ENCODE results near the gene TUBB4B. TPM values are rescaled to one million over a fixed set of nuclear protein-coding genes. Genes with fewer than 3 reads are reported as not detected.

Gene TUBB4B
- total RNA-seq, 1 experiment from 2014 or later = 424 TPM

- Histone ChIP-seq H3K4me3 (ENCODE audit: low read length) (peak overlapping the region; percentile 93), H3K9me2 (replicated peaks; ENCODE audit: low read length) (no peaks in the 10 kb centered on the region), H3K27me3 (ENCODE audit: low read length) (no peaks in the 10 kb centered on the region), H3K4me1 (ENCODE audit: insufficient read depth, low read length) (peaks cover 15% of the 10 kb centered on the region; the same call in 1 of the 2 replicates), H3F3A (ENCODE audit: low read length, unreplicated experiment) (no peaks in the 10 kb centered on the region), H2AFZ (ENCODE audit: low read length) (peak overlapping the region; percentile 74), H3K4me2 (ENCODE audit: low read length) (peak overlapping the region; percentile 94), H3K79me2 (ENCODE audit: low read length) (peaks cover 18% of the 10 kb centered on the region), H3K36me3 (ENCODE audit: low read depth, low read length) (no peaks in the 10 kb centered on the region; the same call in 1 of the 2 replicates), H3K9me3 (ENCODE audit: low read length) (no peaks in the 10 kb centered on the region), H3K27ac (ENCODE audit: low read length) (no peak overlapping the region), H3K9ac (ENCODE audit: low read length) (peak overlapping the region; percentile 91), H4K20me1 (ENCODE audit: low read length) (no peaks in the 10 kb centered on the region)
- ChIA-PET CTCF (no interaction called here), POLR2A (ENCODE audit: unreplicated experiment) (no interaction called here)
- ATAC-seq (peak; percentile 55), DNase-seq (peak; percentile 6)
- intact Hi-C loops (cut with micrococcal nuclease) = no loop called here
- BruUV-seq (replicated peaks) = no TSS peak
- TF ChIP-seq EZH2phosphoT487 (IDR thresholded peaks at IDR 0.05; ENCODE audit: borderline replicate concordance, low read length) (no peak), EZH2 (IDR thresholded peaks at IDR 0.05; ENCODE audit: low read length, unreplicated experiment) (no peak)
- TF ChIP-seq, protein P1, sequence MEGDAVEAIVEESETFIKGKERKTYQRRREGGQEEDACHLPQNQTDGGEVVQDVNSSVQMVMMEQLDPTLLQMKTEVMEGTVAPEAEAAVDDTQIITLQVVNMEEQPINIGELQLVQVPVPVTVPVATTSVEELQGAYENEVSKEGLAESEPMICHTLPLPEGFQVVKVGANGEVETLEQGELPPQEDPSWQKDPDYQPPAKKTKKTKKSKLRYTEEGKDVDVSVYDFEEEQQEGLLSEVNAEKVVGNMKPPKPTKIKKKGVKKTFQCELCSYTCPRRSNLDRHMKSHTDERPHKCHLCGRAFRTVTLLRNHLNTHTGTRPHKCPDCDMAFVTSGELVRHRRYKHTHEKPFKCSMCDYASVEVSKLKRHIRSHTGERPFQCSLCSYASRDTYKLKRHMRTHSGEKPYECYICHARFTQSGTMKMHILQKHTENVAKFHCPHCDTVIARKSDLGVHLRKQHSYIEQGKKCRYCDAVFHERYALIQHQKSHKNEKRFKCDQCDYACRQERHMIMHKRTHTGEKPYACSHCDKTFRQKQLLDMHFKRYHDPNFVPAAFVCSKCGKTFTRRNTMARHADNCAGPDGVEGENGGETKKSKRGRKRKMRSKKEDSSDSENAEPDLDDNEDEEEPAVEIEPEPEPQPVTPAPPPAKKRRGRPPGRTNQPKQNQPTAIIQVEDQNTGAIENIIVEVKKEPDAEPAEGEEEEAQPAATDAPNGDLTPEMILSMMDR (conservative IDR thresholded peaks at IDR 0.05; ENCODE audit: low read depth, low read length) = no peak
Measured at GRCh38 chr9:137255448-137256114, 14.5 kb downstream of the TUBB4B start.

GRCh38 chr9:137256362-137256761 lies 15.3 kb downstream of the TUBB4B start:
- Histone ChIP-seq H3K36me3 (ENCODE audit: low read depth, low read length) (no peaks in the 10 kb centered on the region; the same call in 1 of the 2 replicates), H3K4me1 (ENCODE audit: insufficient read depth, low read length) (peaks cover 15% of the 10 kb centered on the region; the same call in 1 of the 2 replicates), H2AFZ (ENCODE audit: low read length) (no peak overlapping the region), H4K20me1 (ENCODE audit: low read length) (no peaks in the 10 kb centered on the region), H3K27ac (ENCODE audit: low read length) (no peak overlapping the region), H3K9me2 (replicated peaks; ENCODE audit: low read length) (no peaks in the 10 kb centered on the region), H3K4me3 (ENCODE audit: low read length) (peak overlapping the region; percentile 93), H3K9ac (ENCODE audit: low read length) (peak overlapping the region; percentile 91; the same call in 1 of the 2 replicates), H3K4me2 (ENCODE audit: low read length) (peak overlapping the region; percentile 94), H3K9me3 (ENCODE audit: low read length) (no peaks in the 10 kb centered on the region), H3K79me2 (ENCODE audit: low read length) (peaks cover 18% of the 10 kb centered on the region), H3K27me3 (ENCODE audit: low read length) (no peaks in the 10 kb centered on the region), H3F3A (ENCODE audit: low read length, unreplicated experiment) (no peaks in the 10 kb centered on the region)
- BruUV-seq (replicated peaks) = no TSS peak
- POLR2A ChIA-PET (ENCODE audit: unreplicated experiment) = no interaction called here
- DNase-seq = no peak
- no peak for ATAC-seq
- no peak for TF ChIP-seq EZH2phosphoT487 (IDR thresholded peaks at IDR 0.05; ENCODE audit: borderline replicate concordance, low read length)
- TF ChIP-seq, protein P1 (conservative IDR thresholded peaks at IDR 0.05; ENCODE audit: low read depth, low read length) = no peak
- no peak for TF ChIP-seq EZH2 (IDR thresholded peaks at IDR 0.05; ENCODE audit: low read length, unreplicated experiment)
- CTCF ChIA-PET = no interaction called here
- intact Hi-C loops (cut with micrococcal nuclease) = no loop called here

GRCh38 chr9:137256856-137257255 lies 15.8 kb downstream of the TUBB4B start:
- peak overlapping the region; percentile 93 for H3K4me3 ChIP-seq (ENCODE audit: low read length)
- no peaks in the 10 kb centered on the region; the same call in 1 of the 2 replicates for H3K36me3 ChIP-seq (ENCODE audit: low read depth, low read length)
- BruUV-seq (replicated peaks) = no TSS peak
- no peak overlapping the region for H3K9ac ChIP-seq (ENCODE audit: low read length)
- H3K9me2 ChIP-seq (replicated peaks; ENCODE audit: low read length) = no peaks in the 10 kb centered on the region
- ChIA-PET CTCF (no interaction called here), POLR2A (ENCODE audit: unreplicated experiment) (no interaction called here)
- no peaks in the 10 kb centered on the region for H3K27me3 ChIP-seq (ENCODE audit: low read length)
- H2AFZ ChIP-seq (ENCODE audit: low read length) = no peak overlapping the region
- TF ChIP-seq EZH2phosphoT487 (IDR thresholded peaks at IDR 0.05; ENCODE audit: borderline replicate concordance, low read length) (no peak), EZH2 (IDR thresholded peaks at IDR 0.05; ENCODE audit: low read length, unreplicated experiment) (no peak)
- TF ChIP-seq, protein P1 (conservative IDR thresholded peaks at IDR 0.05; ENCODE audit: low read depth, low read length) = no peak
- H3F3A ChIP-seq (ENCODE audit: low read length, unreplicated experiment) = no peaks in the 10 kb centered on the region
- no peaks in the 10 kb centered on the region for H3K9me3 ChIP-seq (ENCODE audit: low read length)
- H3K4me1 ChIP-seq (ENCODE audit: insufficient read depth, low read length) = peaks cover 15% of the 10 kb centered on the region; the same call in 1 of the 2 replicates
- ATAC-seq (no peak), DNase-seq (no peak)
- no peaks in the 10 kb centered on the region for H4K20me1 ChIP-seq (ENCODE audit: low read length)
- no peak overlapping the region for H3K27ac ChIP-seq (ENCODE audit: low read length)
- H3K4me2 ChIP-seq (ENCODE audit: low read length) = peak overlapping the region; percentile 94
- peaks cover 18% of the 10 kb centered on the region for H3K79me2 ChIP-seq (ENCODE audit: low read length)
- intact Hi-C loops (cut with micrococcal nuclease) = no loop called here

Measured in PC-3 (cell line).